Neural cell (in vitro differentiated cells): ENCODE results near the gene IGF2BP2. TPM values are rescaled to one million over a fixed set of nuclear protein-coding genes. Genes with fewer than 3 reads are reported as not detected.

Source experiments
- H2AFZ ChIP-seq: fragments of 200-600, 300-800 bp; sonication (generic), shearing (Covaris generic); 2 replicates; pipeline ENCODE4 v1.6.0; 2014; ENCODE audit warnings: low read depth, mild to moderate bottlenecking, antibody characterized with exemption, low read length, moderate library complexity
- H3F3A ChIP-seq: fragments of 200-600 bp; shearing (Covaris generic); 2 replicates; pipeline ENCODE4 v1.6.1; 2016; ENCODE audit warnings: mild to moderate bottlenecking, moderate library complexity, mixed read lengths, antibody characterized with exemption, low read length; ENCODE audit not compliant: insufficient read depth, poor library complexity, severe bottlenecking
- H3K27ac ChIP-seq: fragments of 200-600, 300-800 bp; sonication (generic), shearing (Covaris generic); 2 replicates; pipeline ENCODE4 v1.5.1; 2014; ENCODE audit warnings: mild to moderate bottlenecking, low read length, moderate library complexity
- H3K27me3 ChIP-seq: fragments of 300-800, 200-600 bp; sonication (generic), shearing (Covaris generic); 2 replicates; pipeline ENCODE4 v1.6.0; 2014; ENCODE audit warnings: mild to moderate bottlenecking, low read depth, low read length, moderate library complexity; ENCODE audit not compliant: insufficient read depth
- H3K36me3 ChIP-seq: fragments of 300-800, 200-600 bp; sonication (generic), shearing (Covaris generic); 2 replicates; pipeline ENCODE4 v1.5.1; 2014; ENCODE audit warnings: mild to moderate bottlenecking, antibody characterized with exemption, low read length, moderate library complexity; ENCODE audit not compliant: insufficient read depth
- H3K4me2 ChIP-seq: fragments of 300-800, 200-600 bp; sonication (generic), shearing (Covaris generic); 2 replicates; pipeline ENCODE4 v1.6.0; 2014; ENCODE audit warnings: mild to moderate bottlenecking, low read length
- H3K4me3 ChIP-seq: fragments of 300-800, 200-600 bp; sonication (generic), shearing (Covaris generic); 2 replicates; pipeline ENCODE4 v1.5.1; 2014; ENCODE audit warnings: mild to moderate bottlenecking, low read length, moderate library complexity
- H3K79me2 ChIP-seq: fragments of 200-600 bp; shearing (Covaris generic); replicated peaks from 2 replicates; pipeline ENCODE4 v1.6.0; 2014; ENCODE audit warnings: mild to moderate bottlenecking, low read length, moderate library complexity; ENCODE audit not compliant: insufficient read depth
- H3K9ac ChIP-seq: fragments of 300-800, 200-600 bp; sonication (generic), shearing (Covaris generic); 2 replicates; pipeline ENCODE4 v1.6.1; 2016; ENCODE audit warnings: mild to moderate bottlenecking, low read length, mixed read lengths
- H3K9me2 ChIP-seq: fragments of 200-600 bp; shearing (Covaris generic); 2 replicates; pipeline ENCODE4 v1.6.1; 2016; ENCODE audit warnings: mild to moderate bottlenecking, low read length, mixed read lengths; ENCODE audit not compliant: insufficient read depth
- H3K9me3 ChIP-seq: fragments of 200-600, 300-800 bp; sonication (generic), shearing (Covaris generic); 2 replicates; pipeline ENCODE4 v1.6.1; 2016; ENCODE audit warnings: mild to moderate bottlenecking, mixed run types, low read length, moderate library complexity, mixed read lengths
- H4K20me1 ChIP-seq: fragments of 200-600 bp; shearing (Covaris generic); 2 replicates; pipeline ENCODE4 v1.6.1; 2016; ENCODE audit warnings: mild to moderate bottlenecking, mixed run types; ENCODE audit not compliant: insufficient read depth
- CTCF ChIP-seq: fragments of 450-650 bp; IDR thresholded peaks from 2 replicates; pipeline ENCODE4 v1.5.1; 2014; ENCODE audit warnings: antibody characterized with exemption, mild to moderate bottlenecking, moderate library complexity; ENCODE audit not compliant: poor library complexity, severe bottlenecking
- EP300 ChIP-seq: fragments of 450-650 bp; conservative IDR thresholded peaks from 2 replicates; pipeline ENCODE4 v1.6.1; 2014; ENCODE audit warnings: antibody characterized with exemption, mild to moderate bottlenecking, moderate library complexity; ENCODE audit not compliant: poor library complexity, severe bottlenecking
- EZH2 ChIP-seq: fragments of 200-600, 300-800 bp; shearing (Covaris generic), sonication (generic); IDR thresholded peaks from 2 replicates; pipeline ENCODE4 v1.6.1; 2014; ENCODE audit warnings: antibody characterized with exemption, low read length, borderline replicate concordance, mild to moderate bottlenecking; ENCODE audit not compliant: insufficient read depth, poor library complexity, severe bottlenecking
- MXI1 ChIP-seq: fragments of 450-650 bp; conservative IDR thresholded peaks from 2 replicates; pipeline ENCODE4 v1.6.1; 2014; ENCODE audit warnings: antibody characterized with exemption, mild to moderate bottlenecking; ENCODE audit not compliant: poor library complexity, severe bottlenecking
- POLR2AphosphoS5 ChIP-seq: IDR thresholded peaks from 2 replicates; pipeline ENCODE4 v1.6.1; 2012
- RAD21 ChIP-seq: fragments of 450-650 bp; conservative IDR thresholded peaks from 2 replicates; pipeline ENCODE4 v1.6.1; 2014; ENCODE audit warnings: antibody characterized with exemption, mild to moderate bottlenecking, moderate library complexity
- REST ChIP-seq: IDR thresholded peaks from 2 replicates; pipeline ENCODE4 v1.6.1; 2012; ENCODE audit warnings: borderline replicate concordance
- SMC3 ChIP-seq: fragments of 450-650 bp; conservative IDR thresholded peaks from 2 replicates; pipeline ENCODE4 v1.6.1; 2014; ENCODE audit warnings: antibody characterized with exemption, mild to moderate bottlenecking, moderate library complexity; ENCODE audit not compliant: poor library complexity
- TAF1 ChIP-seq: IDR thresholded peaks from 2 replicates; pipeline ENCODE4 v1.6.1; 2012; ENCODE audit warnings: low read depth
- polyA plus RNA-seq: library from polyadenylated mRNA; depleted of rRNA; stranded (reverse); fragments of >200 nt; gene quantifications from 2 replicates; pipeline ENCODE4 v1.2.3, GENCODE V29; 2014

IGF2BP2 gene
- polyA plus RNA-seq, 1 donor from 2014 or later, result 46.6 TPM

- Histone ChIP-seq H3K4me3 (no peak overlapping the region), H3K9me2 (no peaks in the 10 kb centered on the region), H3K27me3 (no peaks in the 10 kb centered on the region), H3K4me2 (no peak overlapping the region), H4K20me1 (no peaks in the 10 kb centered on the region), H3F3A (no peaks in the 10 kb centered on the region), H3K36me3 (peaks cover 9% of the 10 kb centered on the region), H2AFZ (no peak overlapping the region), H3K9ac (no peak overlapping the region), H3K27ac (no peak overlapping the region), H3K79me2 (no peaks in the 10 kb centered on the region), H3K9me3 (no peaks in the 10 kb centered on the region)
- TF ChIP-seq EZH2, result no peak
- no peak for TF ChIP-seq EP300
- no peak for TF ChIP-seq TAF1
- TF ChIP-seq POLR2AphosphoS5, result no peak
- TF ChIP-seq SMC3, result peak; percentile 85
- peak; percentile 93 for TF ChIP-seq CTCF
- peak; percentile 92 for TF ChIP-seq RAD21
- no peak for TF ChIP-seq REST
- TF ChIP-seq MXI1, result peak; percentile 17
These were observed 164.6 kb downstream of the IGF2BP2 start for GRCh38 chr3:185659942-185660921.

- H2AFZ ChIP-seq, result no peak overlapping the region
- no peak overlapping the region for H3K9ac ChIP-seq
- peaks cover 9% of the 10 kb centered on the region for H3K36me3 ChIP-seq
- no peak overlapping the region for H3K4me3 ChIP-seq
- H3K9me2 ChIP-seq, result no peaks in the 10 kb centered on the region
- H3F3A ChIP-seq, result no peaks in the 10 kb centered on the region
- H3K27me3 ChIP-seq, result no peaks in the 10 kb centered on the region
- no peak for TF ChIP-seq TAF1
- no peak for TF ChIP-seq SMC3
- TF ChIP-seq REST, result no peak
- TF ChIP-seq RAD21, result no peak
- no peak for TF ChIP-seq POLR2AphosphoS5
- no peak for TF ChIP-seq EP300
- no peak for TF ChIP-seq EZH2
- TF ChIP-seq CTCF, result no peak
- no peak for TF ChIP-seq MXI1
- H3K9me3 ChIP-seq, result no peaks in the 10 kb centered on the region
- no peaks in the 10 kb centered on the region for H3K79me2 ChIP-seq
- no peaks in the 10 kb centered on the region for H4K20me1 ChIP-seq
- H3K27ac ChIP-seq, result no peak overlapping the region
- H3K4me2 ChIP-seq, result no peak overlapping the region
These were observed 165.9 kb downstream of the IGF2BP2 start for GRCh38 chr3:185658943-185659342.
